Measurements from ENCODE around the gene AP3B1.

- TF ChIP-seq, protein P1, sequence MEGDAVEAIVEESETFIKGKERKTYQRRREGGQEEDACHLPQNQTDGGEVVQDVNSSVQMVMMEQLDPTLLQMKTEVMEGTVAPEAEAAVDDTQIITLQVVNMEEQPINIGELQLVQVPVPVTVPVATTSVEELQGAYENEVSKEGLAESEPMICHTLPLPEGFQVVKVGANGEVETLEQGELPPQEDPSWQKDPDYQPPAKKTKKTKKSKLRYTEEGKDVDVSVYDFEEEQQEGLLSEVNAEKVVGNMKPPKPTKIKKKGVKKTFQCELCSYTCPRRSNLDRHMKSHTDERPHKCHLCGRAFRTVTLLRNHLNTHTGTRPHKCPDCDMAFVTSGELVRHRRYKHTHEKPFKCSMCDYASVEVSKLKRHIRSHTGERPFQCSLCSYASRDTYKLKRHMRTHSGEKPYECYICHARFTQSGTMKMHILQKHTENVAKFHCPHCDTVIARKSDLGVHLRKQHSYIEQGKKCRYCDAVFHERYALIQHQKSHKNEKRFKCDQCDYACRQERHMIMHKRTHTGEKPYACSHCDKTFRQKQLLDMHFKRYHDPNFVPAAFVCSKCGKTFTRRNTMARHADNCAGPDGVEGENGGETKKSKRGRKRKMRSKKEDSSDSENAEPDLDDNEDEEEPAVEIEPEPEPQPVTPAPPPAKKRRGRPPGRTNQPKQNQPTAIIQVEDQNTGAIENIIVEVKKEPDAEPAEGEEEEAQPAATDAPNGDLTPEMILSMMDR (IDR thresholded peaks at IDR 0.05; ENCODE audit: poor library complexity), result no peak
- TF ChIP-seq EZH2 (IDR thresholded peaks at IDR 0.05; ENCODE audit: borderline replicate concordance) (no peak), EZH2phosphoT487 (IDR thresholded peaks at IDR 0.05; ENCODE audit: low read depth, severe bottlenecking, unreplicated experiment) (no peak)
Measured at GRCh38 chr5:78204241-78204640, 90.3 kb downstream of the AP3B1 start.
